IMR-90 (cell line): Measurements from ENCODE around the gene IL24. TPM values are rescaled to one million over a fixed set of nuclear protein-coding genes. Genes with fewer than 3 reads are reported as not detected.

Experiments
- ATAC-seq: fragments of 200-7000 bp; cut with Tn5 transposase; 2 replicates; pipeline ENCODE4 v1.9.1; 2020; ENCODE audit warnings: low read depth, mild to moderate bottlenecking, moderate library complexity
- BruUV-seq: library from RNA; stranded (reverse); fragments of 400-500 nt; replicated peaks from 2 replicates; lab custom pipeline; 2021; lab: Mats Ljungman, UMichigan
- CTCF ChIA-PET: fragments of 300-600 bp; formaldehyde crosslinking; extraction: SDS; loops from one replicate; lab custom pipeline; 2021; ENCODE audit warnings: antibody characterized with exemption; lab: Yijun Ruan, JAX
- POLR2A ChIA-PET: fragments of 300-600 bp; sonication (Branson Sonifier 250); formaldehyde crosslinking; loops from one replicate; lab custom pipeline; 2022; ENCODE audit warnings: antibody characterized with exemption; ENCODE audit not compliant: unreplicated experiment; lab: Charles Lee
- DNase-seq: peaks from one replicate; pipeline ENCODE4 v3.0.0; 2013
- H2AFZ ChIP-seq: replicated peaks from 2 replicates; pipeline ENCODE3; 2013; ENCODE audit warnings: low read length, mild to moderate bottlenecking; ENCODE audit not compliant: poor library complexity
- H2AK5ac ChIP-seq: 2 replicates; pipeline ENCODE4 v1.6.1; 2013; ENCODE audit warnings: low read depth, low read length, inconsistent platforms
- H2AK9ac ChIP-seq: replicated peaks from 2 replicates; pipeline ENCODE3; 2013; ENCODE audit warnings: mild to moderate bottlenecking, low read depth, low read length, moderate library complexity; ENCODE audit not compliant: poor library complexity
- H2BK120ac ChIP-seq: 2 replicates; pipeline ENCODE4 v1.6.1; 2013; ENCODE audit warnings: low read depth, low read length, inconsistent platforms
- H2BK15ac ChIP-seq: 3 replicates; pipeline ENCODE4 v1.6.1; 2013; ENCODE audit warnings: low read depth, low read length, inconsistent platforms
- H2BK20ac ChIP-seq: 2 replicates; pipeline ENCODE4 v1.6.1; 2013; ENCODE audit warnings: low read depth, mild to moderate bottlenecking, inconsistent platforms, low read length, moderate library complexity
- H2BK5ac ChIP-seq: 2 replicates; pipeline ENCODE4 v1.6.1; 2013; ENCODE audit warnings: mild to moderate bottlenecking, low read depth, low read length, inconsistent platforms; ENCODE audit not compliant: poor library complexity, severe bottlenecking
- H3K14ac ChIP-seq: replicated peaks from 2 replicates; pipeline ENCODE4 v1.6.1; 2013; ENCODE audit warnings: low read depth, low read length, inconsistent platforms
- H3K18ac ChIP-seq: 2 replicates; pipeline ENCODE4 v1.6.1; 2013; ENCODE audit warnings: low read depth, low read length, control low read depth
- H3K23ac ChIP-seq: 2 replicates; pipeline ENCODE4 v1.6.1; 2013; ENCODE audit warnings: low read depth, low read length, inconsistent platforms
- H3K27ac ChIP-seq: 2 replicates; pipeline ENCODE4 v1.5.1; 2013; ENCODE audit warnings: mild to moderate bottlenecking, control low read depth, low read length; ENCODE audit not compliant: insufficient read depth
- H3K27me3 ChIP-seq: 2 replicates; pipeline ENCODE4 v1.6.1; 2013; ENCODE audit warnings: low read length; ENCODE audit not compliant: control insufficient read depth, insufficient read depth
- H3K36me3 ChIP-seq: 2 replicates; pipeline ENCODE4 v1.6.1; 2013; ENCODE audit warnings: low read length, mixed read lengths; ENCODE audit not compliant: control insufficient read depth, insufficient read depth
- H3K4ac ChIP-seq: 2 replicates; pipeline ENCODE4 v1.6.1; 2013; ENCODE audit warnings: low read depth, low read length, inconsistent platforms
- H3K4me1 ChIP-seq: 2 replicates; pipeline ENCODE4 v1.6.1; 2013; ENCODE audit warnings: low read length, mixed read lengths; ENCODE audit not compliant: control insufficient read depth, insufficient read depth
- H3K4me2 ChIP-seq: 2 replicates; pipeline ENCODE4 v1.6.1; 2013; ENCODE audit warnings: low read depth, mild to moderate bottlenecking, control low read depth, low read length, moderate library complexity
- H3K4me3 ChIP-seq: 2 replicates; pipeline ENCODE4 v1.5.1; 2013; ENCODE audit warnings: low read depth, mild to moderate bottlenecking, control low read depth, low read length, moderate library complexity; ENCODE audit not compliant: insufficient read depth
- H3K56ac ChIP-seq: 2 replicates; pipeline ENCODE4 v1.6.1; 2013; ENCODE audit warnings: low read length, inconsistent platforms; ENCODE audit not compliant: insufficient read depth; ENCODE audit errors: extremely low read depth
- H3K79me1 ChIP-seq, 2 experiments: 2 replicates each; pipeline ENCODE4 v1.6.1; 2013; ENCODE audit warnings: low read length in 2 of 2, inconsistent platforms in 1 of 2, low read depth in 1 of 2
- H3K9ac ChIP-seq: 2 replicates; pipeline ENCODE4 v1.6.1; 2013; ENCODE audit warnings: low read depth, low read length, control low read depth
- H3K9me1 ChIP-seq: 2 replicates; pipeline ENCODE4 v1.6.1; 2013; ENCODE audit warnings: low read length, inconsistent platforms; ENCODE audit not compliant: insufficient read depth
- H3K9me3 ChIP-seq: 2 replicates; pipeline ENCODE4 v1.6.1; 2013; ENCODE audit warnings: low read length; ENCODE audit not compliant: control insufficient read depth, insufficient read depth
- H4K20me1 ChIP-seq: 2 replicates; pipeline ENCODE4 v1.6.1; 2013; ENCODE audit warnings: low read length, inconsistent platforms; ENCODE audit not compliant: insufficient read depth
- H4K5ac ChIP-seq: 2 replicates; pipeline ENCODE4 v1.6.1; 2013; ENCODE audit warnings: mild to moderate bottlenecking, low read depth, low read length, control low read depth
- H4K8ac ChIP-seq, 2 experiments: 2 replicates each; pipeline ENCODE4 v1.6.1; 2013; ENCODE audit warnings: low read depth in 2 of 2, low read length in 2 of 2, control low read depth in 1 of 2, inconsistent platforms in 1 of 2
- H4K91ac ChIP-seq: 2 replicates; pipeline ENCODE4 v1.6.1; 2013; ENCODE audit warnings: low read depth, low read length, inconsistent platforms; ENCODE audit not compliant: insufficient read depth
- CHD1 ChIP-seq: IDR thresholded peaks from 2 replicates; pipeline ENCODE4 v1.6.1; 2012; ENCODE audit warnings: low read depth, low read length, improper control_type of control experiment
- FOS ChIP-seq: fragments of 150-350 bp; IDR thresholded peaks from 2 replicates; pipeline ENCODE4 v1.6.1; 2016; ENCODE audit warnings: low read depth, low read length
- MAFK ChIP-seq: IDR thresholded peaks from 2 replicates; pipeline ENCODE4 v1.6.1; 2012; ENCODE audit warnings: low read depth, low read length, improper control_type of control experiment
- NFE2L2 ChIP-seq: fragments of 150-350 bp; IDR thresholded peaks from 2 replicates; pipeline ENCODE4 v1.6.1; 2016; ENCODE audit warnings: low read depth, mild to moderate bottlenecking, low read length
- POLR2A ChIP-seq: IDR thresholded peaks from 2 replicates; pipeline ENCODE4 v1.6.1; 2012; ENCODE audit warnings: mild to moderate bottlenecking, low read depth, low read length
- RAD21 ChIP-seq: IDR thresholded peaks from 2 replicates; pipeline ENCODE4 v1.6.1; 2012; ENCODE audit warnings: low read length, improper control_type of control experiment
- WGBS, 2 experiments: methylation state at CpG; one replicate each; pipeline versions ENCODE4 v1.1.5 to v1.1.7; 2013; ENCODE audit warnings: missing lambda C conversion rate in 2 of 2; ENCODE audit not compliant: insufficient read length in 1 of 2; ENCODE audit errors: extremely low coverage in 2 of 2; 5-methylcytosine and 5-hydroxymethylcytosine counted together
- dilution Hi-C: fragments of 300-500 bp; cut with HindIII; formaldehyde crosslinking; loops from one replicate; pipeline ENCODE4 v1.14.3; 2018; ENCODE audit warnings: low sequenced_read_pairs; ENCODE audit not compliant: unreplicated experiment
- in situ Hi-C: fragments of 300-500 bp; cut with MboI; formaldehyde crosslinking; loops from 3 replicates; pipeline ENCODE4 v1.14.3; 2019; ENCODE audit warnings: low sequenced_read_pairs, inconsistent platforms, mixed read lengths
- intact Hi-C: fragments of 100-400 bp; cut with micrococcal nuclease; formaldehyde crosslinking; loops from 2 replicates; pipeline ENCODE4 v1.10.0; 2022
- polyA plus RNA-seq, 3 experiments: library from polyadenylated mRNA; depleted of rRNA; stranded (reverse); fragments of >200 nt; gene quantifications; 2 replicates each; pipeline ENCODE4 v1.2.3, GENCODE V29; 2012; ENCODE audit warnings: low replicate concordance in 1 of 3
- total RNA-seq: library from RNA; depleted of rRNA; stranded (reverse); fragments of >200 nt; gene quantifications from 2 replicates; pipeline ENCODE4 v1.2.3, GENCODE V29; 2012

Gene IL24
- total and polyA plus RNA-seq, 2 of the 4 experiments (the other 2 are of a cell fraction): 0.12 to 0.18 TPM

DNA sequence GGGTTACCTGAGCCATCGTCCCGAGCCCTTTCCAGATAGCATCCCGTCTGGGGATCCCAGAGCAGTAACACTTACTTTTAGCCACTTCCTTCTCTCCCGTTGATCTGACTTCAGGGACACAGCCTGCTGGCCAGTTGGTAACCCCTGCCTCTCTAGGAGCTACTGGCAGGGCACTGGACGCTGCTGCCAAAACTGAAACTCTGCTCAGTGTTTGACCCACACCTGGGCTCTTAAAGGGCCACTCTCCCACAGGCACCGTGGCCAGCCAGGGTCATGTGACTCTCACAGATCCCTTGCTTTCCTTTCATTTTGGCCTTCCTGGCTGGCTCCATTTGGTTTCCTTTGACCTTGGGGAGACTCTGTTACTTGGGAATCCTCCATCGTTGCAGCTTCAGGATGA lies 49.0 kb downstream of the IL24 start, which contains the start of gene PIGR:
Gene PIGR (minus strand): TSS at position 206 of the 400 bp plus-strand sequence. CDS start 5,935 bp downstream, outside the sequence.
- dilution Hi-C loops: no loop called here
- ChIA-PET POLR2A (no interaction called here), CTCF (no interaction called here)
- Histone ChIP-seq H4K5ac (no peak within 1 kb of the TSS), H4K91ac (no peak within 1 kb of the TSS), H3K4ac (no peak within 1 kb of the TSS), H3K9ac (no peak within 1 kb of the TSS), H3K9me1 (no peaks in the 10 kb centered on the region), H3K36me3 (no peaks in the 10 kb centered on the region), H3K23ac (no peak within 1 kb of the TSS), H3K27ac (no peak within 1 kb of the TSS), H2AFZ (no peak within 1 kb of the TSS), H2AK9ac (no peak within 1 kb of the TSS), H3K4me2 (no peak within 1 kb of the TSS), H3K27me3 (peaks cover 62% of the 10 kb centered on the region), H2BK120ac (no peak within 1 kb of the TSS), H3K4me1 (no peaks in the 10 kb centered on the region), H3K18ac (no peak within 1 kb of the TSS), H3K9me3 (peaks cover 3% of the 10 kb centered on the region), H2BK15ac (no peak within 1 kb of the TSS), H2AK5ac (no peak within 1 kb of the TSS), H3K79me1 (no peaks in the 10 kb centered on the region), H3K14ac (no peak within 1 kb of the TSS), H3K4me3 (no peak within 1 kb of the TSS), H4K8ac (no peak within 1 kb of the TSS), H4K20me1 (no peaks in the 10 kb centered on the region), H3K56ac (no peak within 1 kb of the TSS), H2BK20ac (no peak within 1 kb of the TSS), H2BK5ac (no peak within 1 kb of the TSS)
- ATAC-seq: no peak
- intact Hi-C loops: no loop called here
- no TSS peak for BruUV-seq
- WGBS, 2 experiments: 36% methylated on average over 3 of the region's 7 CpGs; no CpG with 5 or more reads in 1 of the 2 experiments
- TF ChIP-seq POLR2A (no peak), MAFK (no peak), RAD21 (no peak), FOS (no peak), NFE2L2 (no peak), CHD1 (no peak)
- DNase-seq: no peak
- in situ Hi-C loops: no loop called here
